Stimulated activated CD4-positive, alpha-beta T cell treated with anti-CD3 and anti-CD28 coated beads, Interleukin-15, amount 100 ng/mL, for 48 hours (primary cell): ENCODE data around the gene HTR2A.

ENCODE experiments used
- DNase-seq, 2 donors: peaks; one replicate each; pipeline ENCODE4 v3.0.0-alpha.2; 2020; ENCODE audit warnings: low read depth in 2 of 2

Gene HTR2A

GRCh38 chr13:46896341-46897137, at the start of gene HTR2A:
HTR2A (minus strand) TSS chr13:46897053; CDS start chr13:46895906, 1,147 bp downstream.
- no peak for DNase-seq

GRCh38 chr13:46936525-46936924, 39.7 kb upstream of the HTR2A start:
- DNase-seq: no peak

- DNase-seq: no peak
Observed at GRCh38 chr13:46934749-46935148, 37.9 kb upstream of the HTR2A start.

- DNase-seq: no peak
Observed at GRCh38 chr13:46926916-46927590, 30.2 kb upstream of the HTR2A start.

- no peak for DNase-seq
Observed at GRCh38 chr13:46925486-46925885, 28.6 kb upstream of the HTR2A start.

GRCh38 chr13:46914341-46914740, 17.5 kb upstream of the HTR2A start:
- no peak for DNase-seq

- DNase-seq: no peak
Observed at GRCh38 chr13:46913757-46914156, 16.9 kb upstream of the HTR2A start.

- no peak for DNase-seq
Observed at GRCh38 chr13:46909042-46909441, 12.2 kb upstream of the HTR2A start.

GRCh38 chr13:46908501-46908900, 11.6 kb upstream of the HTR2A start:
- no peak for DNase-seq

GRCh38 chr13:46906405-46906804, 9.6 kb upstream of the HTR2A start:
- no peak for DNase-seq

GRCh38 chr13:46905249-46905648, 8.4 kb upstream of the HTR2A start:
- no peak for DNase-seq

GRCh38 chr13:46903748-46904147, 6.9 kb upstream of the HTR2A start:
- no peak for DNase-seq

- no peak for DNase-seq
Observed at GRCh38 chr13:46901721-46902120, 4.9 kb upstream of the HTR2A start.

GRCh38 chr13:46899801-46900200, 2.9 kb upstream of the HTR2A start:
- no peak for DNase-seq

GRCh38 chr13:46895381-46895780, 1.5 kb downstream of the HTR2A start:
- DNase-seq: no peak

- DNase-seq: no peak
Observed at GRCh38 chr13:46894568-46894967, 2.3 kb downstream of the HTR2A start.

- DNase-seq: peak; percentile 33 to 52
Observed at GRCh38 chr13:46893798-46894560, 2.9 kb downstream of the HTR2A start.

- DNase-seq: no peak
Observed at GRCh38 chr13:46893221-46893740, 3.6 kb downstream of the HTR2A start.

GRCh38 chr13:46885018-46885417, 11.8 kb downstream of the HTR2A start:
- DNase-seq: no peak

GRCh38 chr13:46884531-46884930, 12.3 kb downstream of the HTR2A start:
- DNase-seq: no peak

GRCh38 chr13:46881621-46882020, 15.2 kb downstream of the HTR2A start:
- DNase-seq: no peak

- DNase-seq: no peak
Observed at GRCh38 chr13:46874006-46874405, 22.8 kb downstream of the HTR2A start.
